GM23338 (cell line): Measurements from ENCODE around the gene HDAC9. TPM values are rescaled to one million over a fixed set of nuclear protein-coding genes. Genes with fewer than 3 reads are reported as not detected.

Experiments
- ATAC-seq: fragments of 200-7000 bp; cut with Tn5 transposase; 3 replicates; pipeline ENCODE4 v1.9.1; 2020
- DNase-seq: peaks from one replicate; pipeline ENCODE4 v3.0.0-alpha.2; 2015; ENCODE audit warnings: low spot score
- H2AFZ ChIP-seq: fragments of 200-600 bp; sonication (generic); 2 replicates; pipeline ENCODE4 v1.8.0; 2016; ENCODE audit warnings: antibody characterized with exemption, mild to moderate bottlenecking, moderate library complexity
- H3F3A ChIP-seq: fragments of 200-600 bp; sonication (generic); replicated peaks from 2 replicates; pipeline ENCODE4 v1.8.0; 2017; ENCODE audit warnings: antibody characterized with exemption, mixed run types, low read depth
- H3K27ac ChIP-seq: fragments of 200-600 bp; sonication (generic); 2 replicates; pipeline ENCODE4 v1.6.1; 2016; ENCODE audit warnings: low read depth
- H3K27me3 ChIP-seq: fragments of 200-600 bp; sonication (generic); 2 replicates; pipeline ENCODE4 v1.8.0; 2016; ENCODE audit warnings: mild to moderate bottlenecking, mixed run types, moderate library complexity; ENCODE audit not compliant: insufficient read depth
- H3K36me3 ChIP-seq: fragments of 200-600 bp; sonication (generic); 2 replicates; pipeline ENCODE4 v1.8.0; 2016; ENCODE audit warnings: mild to moderate bottlenecking; ENCODE audit not compliant: insufficient read depth
- H3K4me1 ChIP-seq: fragments of 200-600 bp; sonication (generic); 2 replicates; pipeline ENCODE4 v1.8.0; 2016; ENCODE audit warnings: mild to moderate bottlenecking, moderate library complexity; ENCODE audit not compliant: insufficient read depth
- H3K4me2 ChIP-seq: fragments of 200-600 bp; sonication (generic); 2 replicates; pipeline ENCODE4 v1.7.1; 2017; ENCODE audit warnings: mixed run types
- H3K4me3 ChIP-seq: fragments of 200-600 bp; sonication (generic); 2 replicates; pipeline ENCODE4 v1.6.1; 2016; ENCODE audit warnings: mixed run types
- H3K79me2 ChIP-seq: fragments of 200-600 bp; sonication (generic); replicated peaks from 2 replicates; pipeline ENCODE4 v1.8.0; 2017; ENCODE audit warnings: mild to moderate bottlenecking; ENCODE audit not compliant: insufficient read depth
- H3K9me2 ChIP-seq: fragments of 200-600 bp; sonication (generic); 2 replicates; pipeline ENCODE4 v1.8.0; 2017; ENCODE audit not compliant: insufficient read depth
- H4K20me1 ChIP-seq: fragments of 200-600 bp; sonication (generic); replicated peaks from 2 replicates; pipeline ENCODE4 v1.8.0; 2017; ENCODE audit warnings: mild to moderate bottlenecking; ENCODE audit not compliant: insufficient read depth
- H3K27ac Mint-ChIP-seq: 2 replicates; pipeline ENCODE4 v1.8.0; 2020; ENCODE audit warnings: inconsistent platforms, mild to moderate bottlenecking, moderate library complexity, mixed read lengths
- H3K27me3 Mint-ChIP-seq: 3 replicates; pipeline ENCODE4 v1.8.0; 2022; ENCODE audit warnings: low read depth, mild to moderate bottlenecking, moderate library complexity, mixed read lengths, inconsistent platforms; ENCODE audit not compliant: insufficient read depth, poor library complexity
- H3K36me3 Mint-ChIP-seq: 3 replicates; pipeline ENCODE4 v1.8.0; 2021; ENCODE audit warnings: low read depth, mild to moderate bottlenecking, inconsistent platforms, moderate library complexity, mixed read lengths
- H3K4me1 Mint-ChIP-seq: 3 replicates; pipeline ENCODE4 v1.8.0; 2020; ENCODE audit warnings: mild to moderate bottlenecking, inconsistent platforms, mixed read lengths
- H3K4me3 Mint-ChIP-seq: 3 replicates; pipeline ENCODE4 v1.8.0; 2021; ENCODE audit warnings: moderate library complexity, mild to moderate bottlenecking, inconsistent platforms, mixed read lengths
- H3K9me3 Mint-ChIP-seq: 3 replicates; pipeline ENCODE4 v1.8.0; 2020; ENCODE audit warnings: moderate library complexity, mild to moderate bottlenecking, inconsistent platforms, mixed read lengths
- CREB1 ChIP-seq: fragments of 250-450 bp; sonication (Bioruptor Pico); IDR thresholded peaks from 2 replicates; pipeline ENCODE4 v1.5.0; 2020; ENCODE audit warnings: low read depth, mild to moderate bottlenecking, moderate library complexity
- EZH2 ChIP-seq: fragments of 200-600 bp; sonication (generic); IDR thresholded peaks from one replicate; pipeline ENCODE4 v1.8.0; 2017; ENCODE audit warnings: antibody characterized with exemption, mild to moderate bottlenecking, low read depth; ENCODE audit not compliant: unreplicated experiment
- EZH2phosphoT487 ChIP-seq: fragments of 200-600 bp; sonication (generic); IDR thresholded peaks from one replicate; pipeline ENCODE4 v1.8.1; 2018; ENCODE audit warnings: antibody characterized with exemption; ENCODE audit not compliant: unreplicated experiment
- JUNB ChIP-seq: IDR thresholded peaks from one replicate; pipeline ENCODE4 v1.6.1; 2016; ENCODE audit warnings: antibody characterized with exemption; ENCODE audit not compliant: unreplicated experiment
- NANOG ChIP-seq: IDR thresholded peaks from 2 replicates; pipeline ENCODE4 v1.6.1; 2016; ENCODE audit warnings: antibody characterized with exemption, borderline replicate concordance
- ZNF114 ChIP-seq: fragments of 250-450 bp; sonication (Bioruptor Pico); IDR thresholded peaks from 2 replicates; pipeline ENCODE4 v1.5.0; 2020; ENCODE audit warnings: mild to moderate bottlenecking, moderate library complexity
- ZNF331 ChIP-seq: fragments of 250-450 bp; sonication (Bioruptor Pico); IDR thresholded peaks from 2 replicates; pipeline ENCODE4 v1.5.0; 2020; ENCODE audit warnings: low read depth, mild to moderate bottlenecking, moderate library complexity
- polyA plus RNA-seq: library from polyadenylated mRNA; unstranded; fragments of >200 nt; fragmentation: Nextera tagmentation; extraction: Ambion mirVana; gene quantifications from 2 replicates; pipeline ENCODE4 v1.2.1, GENCODE V29; 2016
- total RNA-seq: library from RNA; depleted of rRNA; stranded (reverse); fragments of >200 nt; shearing (Covaris generic); gene quantifications from 2 replicates; pipeline ENCODE4 v1.2.3, GENCODE V29; 2014
- TF ChIP-seq, protein P1 (sequence below): fragments of 250-450 bp; sonication (Bioruptor Pico); IDR thresholded peaks from 2 replicates; pipeline ENCODE4 v1.5.0; 2020; ENCODE audit warnings: mild to moderate bottlenecking, moderate library complexity
- TF ChIP-seq, protein P2 (sequence below), 2 experiments: fragments of 200-600 bp in 1 of 2; sonication (generic) in 1 of 2; conservative IDR thresholded peaks; 2 replicates each; pipeline versions ENCODE4 v1.5.1 to v1.6.1; 2016 to 2017; ENCODE audit warnings: antibody characterized with exemption in 2 of 2, low read depth in 2 of 2, mild to moderate bottlenecking in 2 of 2, moderate library complexity in 1 of 2
- TF ChIP-seq, protein P3 (sequence below): IDR thresholded peaks from 2 replicates; pipeline ENCODE4 v1.6.1; 2016; ENCODE audit warnings: antibody characterized with exemption
- TF ChIP-seq, protein P4 (sequence below): IDR thresholded peaks from one replicate; pipeline ENCODE4 v1.6.1; 2018; ENCODE audit warnings: antibody characterized with exemption; ENCODE audit not compliant: unreplicated experiment

HDAC9 gene
- total and polyA plus RNA-seq, 2 experiments from 2014 or later = 8.3 to 18.5 TPM

DNA sequence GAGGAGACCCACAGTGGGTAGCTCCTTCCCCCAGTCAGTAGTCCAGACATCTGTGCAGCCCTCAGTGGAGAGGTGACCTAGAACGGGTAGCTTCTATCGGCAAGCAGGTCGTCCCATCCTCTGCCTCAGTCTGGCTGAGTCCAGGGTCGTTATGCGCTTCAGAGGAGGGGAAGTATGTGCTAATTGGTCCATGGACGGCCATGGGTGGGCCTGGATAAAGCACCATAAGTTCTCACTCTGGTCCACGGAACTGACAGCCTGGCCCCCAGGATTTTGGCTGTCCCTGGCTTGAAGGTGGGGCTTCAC is 78.6 kb downstream of the HDAC9 start (continued):
- TF ChIP-seq, protein P1, sequence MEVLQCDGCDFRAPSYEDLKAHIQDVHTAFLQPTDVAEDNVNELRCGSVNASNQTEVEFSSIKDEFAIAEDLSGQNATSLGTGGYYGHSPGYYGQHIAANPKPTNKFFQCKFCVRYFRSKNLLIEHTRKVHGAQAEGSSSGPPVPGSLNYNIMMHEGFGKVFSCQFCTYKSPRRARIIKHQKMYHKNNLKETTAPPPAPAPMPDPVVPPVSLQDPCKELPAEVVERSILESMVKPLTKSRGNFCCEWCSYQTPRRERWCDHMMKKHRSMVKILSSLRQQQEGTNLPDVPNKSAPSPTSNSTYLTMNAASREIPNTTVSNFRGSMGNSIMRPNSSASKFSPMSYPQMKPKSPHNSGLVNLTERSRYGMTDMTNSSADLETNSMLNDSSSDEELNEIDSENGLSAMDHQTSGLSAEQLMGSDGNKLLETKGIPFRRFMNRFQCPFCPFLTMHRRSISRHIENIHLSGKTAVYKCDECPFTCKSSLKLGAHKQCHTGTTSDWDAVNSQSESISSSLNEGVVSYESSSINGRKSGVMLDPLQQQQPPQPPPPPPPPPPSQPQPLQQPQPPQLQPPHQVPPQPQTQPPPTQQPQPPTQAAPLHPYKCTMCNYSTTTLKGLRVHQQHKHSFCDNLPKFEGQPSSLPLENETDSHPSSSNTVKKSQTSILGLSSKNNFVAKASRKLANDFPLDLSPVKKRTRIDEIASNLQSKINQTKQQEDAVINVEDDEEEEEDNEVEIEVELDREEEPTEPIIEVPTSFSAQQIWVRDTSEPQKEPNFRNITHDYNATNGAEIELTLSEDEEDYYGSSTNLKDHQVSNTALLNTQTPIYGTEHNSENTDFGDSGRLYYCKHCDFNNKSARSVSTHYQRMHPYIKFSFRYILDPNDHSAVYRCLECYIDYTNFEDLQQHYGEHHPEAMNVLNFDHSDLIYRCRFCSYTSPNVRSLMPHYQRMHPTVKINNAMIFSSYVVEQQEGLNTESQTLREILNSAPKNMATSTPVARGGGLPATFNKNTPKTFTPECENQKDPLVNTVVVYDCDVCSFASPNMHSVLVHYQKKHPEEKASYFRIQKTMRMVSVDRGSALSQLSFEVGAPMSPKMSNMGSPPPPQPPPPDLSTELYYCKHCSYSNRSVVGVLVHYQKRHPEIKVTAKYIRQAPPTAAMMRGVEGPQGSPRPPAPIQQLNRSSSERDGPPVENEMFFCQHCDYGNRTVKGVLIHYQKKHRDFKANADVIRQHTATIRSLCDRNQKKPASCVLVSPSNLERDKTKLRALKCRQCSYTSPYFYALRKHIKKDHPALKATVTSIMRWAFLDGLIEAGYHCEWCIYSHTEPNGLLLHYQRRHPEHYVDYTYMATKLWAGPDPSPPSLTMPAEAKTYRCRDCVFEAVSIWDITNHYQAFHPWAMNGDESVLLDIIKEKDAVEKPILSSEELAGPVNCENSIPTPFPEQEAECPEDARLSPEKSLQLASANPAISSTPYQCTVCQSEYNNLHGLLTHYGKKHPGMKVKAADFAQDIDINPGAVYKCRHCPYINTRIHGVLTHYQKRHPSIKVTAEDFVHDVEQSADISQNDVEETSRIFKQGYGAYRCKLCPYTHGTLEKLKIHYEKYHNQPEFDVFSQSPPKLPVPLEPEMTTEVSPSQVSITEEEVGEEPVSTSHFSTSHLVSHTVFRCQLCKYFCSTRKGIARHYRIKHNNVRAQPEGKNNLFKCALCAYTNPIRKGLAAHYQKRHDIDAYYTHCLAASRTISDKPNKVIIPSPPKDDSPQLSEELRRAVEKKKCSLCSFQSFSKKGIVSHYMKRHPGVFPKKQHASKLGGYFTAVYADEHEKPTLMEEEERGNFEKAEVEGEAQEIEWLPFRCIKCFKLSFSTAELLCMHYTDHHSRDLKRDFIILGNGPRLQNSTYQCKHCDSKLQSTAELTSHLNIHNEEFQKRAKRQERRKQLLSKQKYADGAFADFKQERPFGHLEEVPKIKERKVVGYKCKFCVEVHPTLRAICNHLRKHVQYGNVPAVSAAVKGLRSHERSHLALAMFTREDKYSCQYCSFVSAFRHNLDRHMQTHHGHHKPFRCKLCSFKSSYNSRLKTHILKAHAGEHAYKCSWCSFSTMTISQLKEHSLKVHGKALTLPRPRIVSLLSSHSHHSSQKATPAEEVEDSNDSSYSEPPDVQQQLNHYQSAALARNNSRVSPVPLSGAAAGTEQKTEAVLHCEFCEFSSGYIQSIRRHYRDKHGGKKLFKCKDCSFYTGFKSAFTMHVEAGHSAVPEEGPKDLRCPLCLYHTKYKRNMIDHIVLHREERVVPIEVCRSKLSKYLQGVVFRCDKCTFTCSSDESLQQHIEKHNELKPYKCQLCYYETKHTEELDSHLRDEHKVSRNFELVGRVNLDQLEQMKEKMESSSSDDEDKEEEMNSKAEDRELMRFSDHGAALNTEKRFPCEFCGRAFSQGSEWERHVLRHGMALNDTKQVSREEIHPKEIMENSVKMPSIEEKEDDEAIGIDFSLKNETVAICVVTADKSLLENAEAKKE (CRISPR knock-in tag) = no peak
- TF ChIP-seq ZNF114 (no peak), EZH2phosphoT487 (no peak), CREB1 (CRISPR knock-in tag) (no peak)
- TF ChIP-seq, protein P2, sequence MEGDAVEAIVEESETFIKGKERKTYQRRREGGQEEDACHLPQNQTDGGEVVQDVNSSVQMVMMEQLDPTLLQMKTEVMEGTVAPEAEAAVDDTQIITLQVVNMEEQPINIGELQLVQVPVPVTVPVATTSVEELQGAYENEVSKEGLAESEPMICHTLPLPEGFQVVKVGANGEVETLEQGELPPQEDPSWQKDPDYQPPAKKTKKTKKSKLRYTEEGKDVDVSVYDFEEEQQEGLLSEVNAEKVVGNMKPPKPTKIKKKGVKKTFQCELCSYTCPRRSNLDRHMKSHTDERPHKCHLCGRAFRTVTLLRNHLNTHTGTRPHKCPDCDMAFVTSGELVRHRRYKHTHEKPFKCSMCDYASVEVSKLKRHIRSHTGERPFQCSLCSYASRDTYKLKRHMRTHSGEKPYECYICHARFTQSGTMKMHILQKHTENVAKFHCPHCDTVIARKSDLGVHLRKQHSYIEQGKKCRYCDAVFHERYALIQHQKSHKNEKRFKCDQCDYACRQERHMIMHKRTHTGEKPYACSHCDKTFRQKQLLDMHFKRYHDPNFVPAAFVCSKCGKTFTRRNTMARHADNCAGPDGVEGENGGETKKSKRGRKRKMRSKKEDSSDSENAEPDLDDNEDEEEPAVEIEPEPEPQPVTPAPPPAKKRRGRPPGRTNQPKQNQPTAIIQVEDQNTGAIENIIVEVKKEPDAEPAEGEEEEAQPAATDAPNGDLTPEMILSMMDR (conservative IDR thresholded peaks at IDR 0.05; ENCODE audit: low read depth in 2 of 2) = no peak
- TF ChIP-seq, protein P3, sequence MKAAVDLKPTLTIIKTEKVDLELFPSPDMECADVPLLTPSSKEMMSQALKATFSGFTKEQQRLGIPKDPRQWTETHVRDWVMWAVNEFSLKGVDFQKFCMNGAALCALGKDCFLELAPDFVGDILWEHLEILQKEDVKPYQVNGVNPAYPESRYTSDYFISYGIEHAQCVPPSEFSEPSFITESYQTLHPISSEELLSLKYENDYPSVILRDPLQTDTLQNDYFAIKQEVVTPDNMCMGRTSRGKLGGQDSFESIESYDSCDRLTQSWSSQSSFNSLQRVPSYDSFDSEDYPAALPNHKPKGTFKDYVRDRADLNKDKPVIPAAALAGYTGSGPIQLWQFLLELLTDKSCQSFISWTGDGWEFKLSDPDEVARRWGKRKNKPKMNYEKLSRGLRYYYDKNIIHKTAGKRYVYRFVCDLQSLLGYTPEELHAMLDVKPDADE = no peak

DNA sequence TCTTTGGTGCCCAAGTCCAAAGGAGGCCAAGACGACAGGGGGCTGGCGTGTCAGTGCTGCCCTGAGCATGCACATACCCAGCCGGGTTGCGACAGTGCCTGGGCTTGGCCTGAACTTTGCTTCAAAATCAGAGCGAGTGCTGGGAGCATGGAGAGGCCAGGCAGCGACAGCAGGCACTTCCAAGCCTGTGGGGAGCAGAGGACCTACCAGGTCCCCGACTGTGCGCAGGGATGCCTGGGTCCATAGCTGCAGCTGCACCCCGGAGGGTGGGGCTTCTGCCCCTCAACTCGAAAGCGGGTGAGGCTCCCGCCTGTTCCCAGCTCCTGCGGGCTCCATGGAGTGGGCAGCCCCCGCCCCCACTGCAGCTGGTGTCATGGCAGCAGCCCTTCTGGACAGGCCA is 79.1 kb downstream of the HDAC9 start:
- no peak; the same call in 2 of the 3 replicates for ATAC-seq
- no peaks in the 10 kb centered on the region for H3K79me2 ChIP-seq
- TF ChIP-seq NANOG = no peak
- TF ChIP-seq, protein P4, sequence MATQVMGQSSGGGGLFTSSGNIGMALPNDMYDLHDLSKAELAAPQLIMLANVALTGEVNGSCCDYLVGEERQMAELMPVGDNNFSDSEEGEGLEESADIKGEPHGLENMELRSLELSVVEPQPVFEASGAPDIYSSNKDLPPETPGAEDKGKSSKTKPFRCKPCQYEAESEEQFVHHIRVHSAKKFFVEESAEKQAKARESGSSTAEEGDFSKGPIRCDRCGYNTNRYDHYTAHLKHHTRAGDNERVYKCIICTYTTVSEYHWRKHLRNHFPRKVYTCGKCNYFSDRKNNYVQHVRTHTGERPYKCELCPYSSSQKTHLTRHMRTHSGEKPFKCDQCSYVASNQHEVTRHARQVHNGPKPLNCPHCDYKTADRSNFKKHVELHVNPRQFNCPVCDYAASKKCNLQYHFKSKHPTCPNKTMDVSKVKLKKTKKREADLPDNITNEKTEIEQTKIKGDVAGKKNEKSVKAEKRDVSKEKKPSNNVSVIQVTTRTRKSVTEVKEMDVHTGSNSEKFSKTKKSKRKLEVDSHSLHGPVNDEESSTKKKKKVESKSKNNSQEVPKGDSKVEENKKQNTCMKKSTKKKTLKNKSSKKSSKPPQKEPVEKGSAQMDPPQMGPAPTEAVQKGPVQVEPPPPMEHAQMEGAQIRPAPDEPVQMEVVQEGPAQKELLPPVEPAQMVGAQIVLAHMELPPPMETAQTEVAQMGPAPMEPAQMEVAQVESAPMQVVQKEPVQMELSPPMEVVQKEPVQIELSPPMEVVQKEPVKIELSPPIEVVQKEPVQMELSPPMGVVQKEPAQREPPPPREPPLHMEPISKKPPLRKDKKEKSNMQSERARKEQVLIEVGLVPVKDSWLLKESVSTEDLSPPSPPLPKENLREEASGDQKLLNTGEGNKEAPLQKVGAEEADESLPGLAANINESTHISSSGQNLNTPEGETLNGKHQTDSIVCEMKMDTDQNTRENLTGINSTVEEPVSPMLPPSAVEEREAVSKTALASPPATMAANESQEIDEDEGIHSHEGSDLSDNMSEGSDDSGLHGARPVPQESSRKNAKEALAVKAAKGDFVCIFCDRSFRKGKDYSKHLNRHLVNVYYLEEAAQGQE = no peak
- no peak for TF ChIP-seq ZNF331 (CRISPR knock-in tag)
- no peak for TF ChIP-seq JUNB
- no peak for TF ChIP-seq EZH2phosphoT487
- TF ChIP-seq ZNF114 = no peak
- TF ChIP-seq, protein P3 = no peak
- no peak for TF ChIP-seq EZH2
- no peak for TF ChIP-seq CREB1 (CRISPR knock-in tag)
- no peak overlapping the region for H3K4me3 ChIP-seq
- H3F3A ChIP-seq = no peaks in the 10 kb centered on the region
- H4K20me1 ChIP-seq = no peaks in the 10 kb centered on the region
- no peak for DNase-seq
- no peak overlapping the region for H3K4me3 Mint-ChIP-seq
- no peaks in the 10 kb centered on the region for H3K27me3 Mint-ChIP-seq
- no peak overlapping the region for H3K27ac Mint-ChIP-seq
- no peaks in the 10 kb centered on the region for H3K4me1 ChIP-seq
- H3K4me1 Mint-ChIP-seq = peaks cover 16% of the 10 kb centered on the region
- H3K9me3 Mint-ChIP-seq = no peaks in the 10 kb centered on the region
- no peaks in the 10 kb centered on the region for H3K36me3 ChIP-seq
- no peak overlapping the region for H3K27ac ChIP-seq
- H3K9me2 ChIP-seq = no peaks in the 10 kb centered on the region
- no peaks in the 10 kb centered on the region for H3K27me3 ChIP-seq
- no peak overlapping the region for H3K4me2 ChIP-seq
- peaks cover 5% of the 10 kb centered on the region; the same call in 1 of the 3 replicates for H3K36me3 Mint-ChIP-seq
- H2AFZ ChIP-seq = no peak overlapping the region
